Glomerular visceral epithelial cell (primary cell): ENCODE results near the gene SCCPDH.

ENCODE experiments used
- DNase-seq: peaks from one replicate; pipeline ENCODE4 v3.0.0-alpha.2; 2016; ENCODE audit errors: extremely low spot score

Gene SCCPDH

DNA sequence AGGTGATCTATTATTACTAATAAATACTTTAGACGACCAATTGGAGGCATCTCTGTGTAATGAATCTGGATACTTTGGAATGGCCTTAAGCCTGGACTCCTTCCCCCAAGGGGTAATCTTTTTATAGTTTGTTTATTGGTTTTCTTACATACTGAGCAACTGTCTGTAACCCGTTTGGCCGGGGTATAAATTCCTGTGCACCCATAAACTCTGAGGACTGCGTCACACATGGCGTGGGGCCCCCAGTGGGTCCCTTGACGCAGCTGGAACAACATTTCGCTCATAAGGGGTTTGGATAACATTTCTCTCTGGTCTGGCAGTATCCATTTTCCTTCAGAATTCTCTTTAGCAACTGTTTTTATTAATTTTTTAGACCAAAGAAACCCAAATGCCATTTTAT is 26.5 kb downstream of the SCCPDH start:
- DNase-seq: no peak

DNA sequence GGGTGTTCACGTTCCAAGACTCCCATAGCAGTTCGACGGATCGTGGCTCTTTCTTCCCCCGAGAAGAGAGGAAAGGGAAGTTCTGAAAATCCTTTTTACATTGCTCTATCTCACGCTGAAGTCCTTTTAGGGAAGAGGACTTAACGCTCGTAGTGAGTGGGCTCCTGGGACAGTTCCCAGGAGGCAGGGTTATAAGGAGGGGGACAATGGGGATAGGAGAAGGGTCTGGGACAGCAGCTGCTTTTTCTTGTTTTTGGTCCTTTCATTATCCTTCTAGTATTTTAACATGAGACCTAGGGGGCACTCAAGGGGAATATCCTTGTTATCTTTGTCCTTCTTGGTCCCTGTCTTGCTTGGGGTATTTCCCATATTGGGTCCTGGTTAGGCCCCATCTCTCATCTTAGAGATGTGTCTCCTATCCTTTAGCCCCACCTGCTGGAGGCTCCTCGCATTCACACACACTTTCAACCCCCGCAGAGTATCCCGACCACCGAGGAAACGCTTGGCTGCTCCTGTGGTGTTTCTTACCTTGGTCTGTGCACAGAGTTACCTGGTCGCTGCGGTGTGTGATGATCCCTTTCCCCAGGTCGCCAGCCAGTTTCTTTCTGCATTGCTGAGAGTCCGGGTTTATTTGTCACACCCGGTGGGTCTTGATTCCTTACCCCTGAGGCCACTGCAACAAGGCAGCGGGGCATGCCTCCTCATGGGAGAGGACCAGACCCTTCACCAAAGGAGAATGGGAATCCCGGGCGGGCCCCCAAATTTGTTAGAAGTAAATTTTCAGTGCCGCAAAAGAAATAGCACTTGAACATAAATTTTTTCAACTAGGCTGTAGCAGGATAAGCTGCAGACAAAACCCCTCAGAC is 29.7 kb downstream of the SCCPDH start:
- DNase-seq: peak; percentile 74

DNA sequence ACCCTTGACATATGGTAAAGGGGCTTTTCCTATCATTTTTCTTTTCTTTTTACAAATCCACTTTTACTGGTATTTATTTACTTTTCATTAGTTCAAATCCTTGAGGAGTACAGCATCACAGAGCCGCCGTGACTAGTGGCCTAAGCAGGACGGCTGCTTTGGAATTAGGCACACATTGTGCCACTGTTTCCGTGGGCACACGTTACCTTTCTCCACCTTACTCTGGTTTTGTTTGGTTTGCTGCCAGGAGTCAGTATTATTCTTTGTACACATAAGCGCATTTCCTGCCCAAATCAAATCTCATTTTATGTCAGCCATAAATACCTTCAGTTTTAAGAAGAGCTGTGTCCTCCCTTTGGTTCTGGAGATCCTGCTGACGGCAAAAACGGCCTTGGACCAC is 31.2 kb downstream of the SCCPDH start:
- no peak for DNase-seq

DNA sequence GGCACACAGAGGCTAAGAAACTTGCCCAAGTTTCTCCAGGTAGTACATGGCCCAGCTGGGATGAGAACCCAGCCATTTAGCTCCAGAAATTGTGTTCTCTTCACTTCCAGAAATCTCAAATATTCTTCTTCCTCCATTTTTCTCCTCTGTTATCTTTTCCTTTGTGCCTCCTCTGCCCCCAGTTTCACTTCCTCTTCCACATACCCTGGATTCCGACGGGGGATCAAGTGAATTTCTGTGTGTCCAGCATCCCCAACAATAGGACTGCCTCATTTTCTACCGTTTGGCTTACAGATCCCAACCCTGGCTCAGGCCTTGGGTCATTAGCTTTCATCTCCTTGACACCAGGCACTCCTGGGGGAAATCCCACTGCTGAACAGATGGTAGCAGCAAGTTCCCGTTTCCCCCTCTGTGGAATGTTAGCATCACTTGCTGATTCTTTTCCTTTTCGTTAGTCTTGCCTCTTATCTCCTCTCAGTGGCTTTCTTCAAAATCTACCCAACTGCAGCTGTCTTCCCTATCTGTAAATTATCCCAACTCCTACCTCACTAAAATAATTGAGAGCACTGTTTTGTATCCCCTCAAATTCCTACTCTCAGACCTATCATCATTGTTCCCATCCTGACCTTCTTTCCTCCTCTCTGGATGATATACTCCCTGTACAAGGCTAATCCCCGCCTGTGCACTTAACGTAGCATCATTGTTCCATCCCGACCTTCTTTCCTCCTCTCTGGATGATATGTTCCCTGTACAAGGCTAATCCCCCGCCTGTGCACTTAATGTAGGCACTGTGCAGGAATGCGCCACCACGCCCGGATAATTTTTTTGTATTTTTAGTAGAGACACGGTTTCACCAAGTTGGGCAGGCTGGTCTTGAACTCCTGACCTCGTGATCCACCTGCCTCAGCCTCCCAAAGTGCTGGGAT is 36.5 kb downstream of the SCCPDH start:
- no peak for DNase-seq

DNA sequence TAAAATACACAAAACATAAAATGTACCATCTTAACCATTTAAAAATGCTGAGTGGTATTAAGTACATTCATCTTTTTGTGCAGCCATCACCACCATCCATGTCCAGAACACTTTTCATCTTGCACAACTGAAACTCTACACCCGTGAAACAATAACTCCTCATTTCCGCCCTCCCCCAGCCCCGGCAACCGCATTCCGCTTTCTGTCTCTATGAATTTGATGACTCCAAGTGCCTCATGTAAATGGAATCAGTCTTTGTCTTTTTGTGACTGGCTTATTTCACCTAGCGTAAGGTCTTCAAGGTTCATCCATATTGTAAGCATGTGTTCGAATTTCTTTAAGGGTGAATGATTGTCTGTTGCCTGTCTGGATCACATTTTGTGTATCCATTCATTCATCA is 37.2 kb downstream of the SCCPDH start:
- DNase-seq: no peak

DNA sequence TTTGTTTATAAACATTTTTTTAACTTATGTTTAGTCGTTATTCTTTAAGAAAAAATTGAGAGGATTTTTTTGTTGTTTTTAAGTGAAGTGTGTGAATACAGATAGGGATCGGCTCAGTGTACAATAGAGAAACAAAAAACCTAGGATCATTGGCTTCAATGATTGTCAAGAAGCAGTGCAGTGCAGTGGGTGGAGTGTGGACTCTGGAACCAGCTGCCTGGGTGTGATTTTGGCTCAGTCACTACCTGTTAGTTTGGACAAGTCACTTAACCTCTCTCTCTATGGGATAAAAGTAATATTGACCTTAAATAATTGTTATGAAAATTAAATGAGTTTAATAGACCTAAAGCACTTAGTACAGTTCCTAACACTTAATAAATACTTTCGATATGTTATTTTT is 41.3 kb downstream of the SCCPDH start:
- no peak for DNase-seq

DNA sequence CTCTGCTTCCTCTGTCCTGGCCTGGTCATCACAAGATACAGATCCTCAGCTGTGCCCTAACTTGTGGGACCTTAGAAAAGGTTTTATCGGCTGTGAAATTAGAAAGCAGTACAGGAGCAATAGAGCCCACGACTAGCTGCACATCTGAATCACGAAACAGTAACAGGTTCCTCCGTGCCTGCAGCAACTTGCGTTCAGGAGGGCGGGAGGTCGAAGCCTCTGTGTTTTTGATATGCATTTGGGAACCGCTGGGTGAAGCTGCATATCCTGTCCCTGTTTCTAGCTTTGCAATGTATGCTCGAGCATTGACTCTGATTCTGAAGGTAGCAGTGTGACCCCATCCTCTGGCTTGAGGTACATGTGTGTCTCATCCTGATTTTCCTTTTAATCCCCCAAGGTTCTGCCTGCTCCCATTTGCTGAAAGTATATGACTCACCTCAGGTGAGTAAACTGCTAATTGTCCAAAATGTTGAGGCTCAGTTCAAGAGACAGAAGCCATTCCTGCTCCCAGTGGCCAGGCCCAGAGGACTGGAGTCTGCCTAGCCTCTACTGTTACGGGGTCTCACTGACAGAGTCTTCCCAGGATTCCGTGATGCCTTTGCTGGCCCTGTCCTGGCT is 44.3 kb downstream of the SCCPDH start:
- no peak for DNase-seq

DNA sequence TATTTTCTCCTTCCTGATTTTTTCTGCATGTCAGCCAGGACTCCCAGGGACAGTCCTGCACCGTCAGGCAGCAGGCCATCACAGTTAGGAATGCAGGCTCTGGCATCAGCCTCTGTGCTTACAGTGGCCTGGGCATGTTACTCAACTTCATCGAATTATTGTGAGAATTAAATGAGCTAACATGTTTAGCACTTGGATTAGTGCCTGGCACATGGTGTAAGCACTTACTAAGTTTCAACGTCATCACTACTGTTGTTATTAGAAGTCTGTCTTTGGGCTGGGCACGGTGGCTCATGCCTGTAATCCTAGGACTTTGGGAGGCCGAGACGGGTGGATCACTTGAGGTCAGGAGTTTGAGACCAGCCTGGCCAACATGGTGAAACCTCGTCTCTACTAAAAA is 45.1 kb downstream of the SCCPDH start:
- DNase-seq: no peak

DNA sequence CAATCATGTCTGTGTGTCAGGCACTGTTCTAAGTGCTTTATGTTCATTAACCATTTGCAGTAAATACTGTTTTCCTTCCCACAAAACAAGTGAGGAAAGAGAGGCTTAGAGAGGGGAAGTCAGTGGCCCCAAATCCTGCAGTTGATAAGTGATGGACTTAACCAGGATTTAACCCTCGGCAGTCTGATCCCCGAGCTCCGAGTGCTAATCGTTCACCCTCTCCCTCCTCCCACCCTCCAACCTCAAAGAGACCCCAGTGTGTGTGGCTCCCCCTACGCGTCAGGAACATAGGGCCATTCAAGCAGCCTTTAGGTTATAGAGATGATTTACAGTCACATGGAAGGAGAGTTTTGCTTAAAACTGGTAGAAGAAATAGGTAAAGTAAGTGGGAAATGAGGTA is 47.2 kb downstream of the SCCPDH start:
- no peak for DNase-seq

DNA sequence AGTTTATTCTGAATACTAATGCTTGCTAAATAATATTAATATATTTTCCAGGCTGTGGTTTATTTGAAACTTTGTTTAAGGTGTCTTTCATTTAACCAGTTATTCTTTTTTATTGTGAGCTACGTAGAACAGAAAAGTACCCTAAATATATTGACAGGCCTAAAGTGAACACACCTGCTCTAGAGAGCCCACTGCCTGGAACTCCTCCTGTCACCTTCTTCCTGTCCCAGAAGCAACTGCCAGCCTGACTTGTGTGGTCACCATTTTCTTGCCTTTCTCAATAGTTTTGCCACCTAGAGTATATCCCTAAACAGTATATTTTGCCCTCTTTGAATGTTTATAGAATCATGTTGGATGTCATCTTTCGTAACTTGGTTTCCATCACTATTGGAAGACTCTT is 48.5 kb downstream of the SCCPDH start:
- no peak for DNase-seq

DNA sequence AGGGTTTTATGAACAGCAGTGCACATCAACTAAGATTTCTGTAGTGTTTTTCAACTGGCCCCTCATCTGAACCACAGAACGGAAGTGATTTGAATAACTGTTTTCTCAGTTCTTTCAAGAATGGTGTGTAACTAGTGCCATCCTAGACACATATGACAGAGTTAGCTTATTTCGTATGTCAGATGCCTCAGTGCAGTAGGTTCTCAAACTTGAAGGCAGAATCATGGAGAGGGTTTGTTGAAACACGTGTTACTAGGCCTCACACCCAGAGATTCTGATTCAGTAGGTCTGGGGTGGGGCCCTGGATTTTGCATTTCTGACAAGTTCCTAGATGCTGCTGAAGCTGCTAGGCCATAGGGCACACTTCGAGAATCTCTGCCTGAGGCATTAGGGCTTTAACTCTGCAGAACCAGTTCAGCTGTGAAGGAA is 49.0 kb downstream of the SCCPDH start:
- DNase-seq: no peak

DNA sequence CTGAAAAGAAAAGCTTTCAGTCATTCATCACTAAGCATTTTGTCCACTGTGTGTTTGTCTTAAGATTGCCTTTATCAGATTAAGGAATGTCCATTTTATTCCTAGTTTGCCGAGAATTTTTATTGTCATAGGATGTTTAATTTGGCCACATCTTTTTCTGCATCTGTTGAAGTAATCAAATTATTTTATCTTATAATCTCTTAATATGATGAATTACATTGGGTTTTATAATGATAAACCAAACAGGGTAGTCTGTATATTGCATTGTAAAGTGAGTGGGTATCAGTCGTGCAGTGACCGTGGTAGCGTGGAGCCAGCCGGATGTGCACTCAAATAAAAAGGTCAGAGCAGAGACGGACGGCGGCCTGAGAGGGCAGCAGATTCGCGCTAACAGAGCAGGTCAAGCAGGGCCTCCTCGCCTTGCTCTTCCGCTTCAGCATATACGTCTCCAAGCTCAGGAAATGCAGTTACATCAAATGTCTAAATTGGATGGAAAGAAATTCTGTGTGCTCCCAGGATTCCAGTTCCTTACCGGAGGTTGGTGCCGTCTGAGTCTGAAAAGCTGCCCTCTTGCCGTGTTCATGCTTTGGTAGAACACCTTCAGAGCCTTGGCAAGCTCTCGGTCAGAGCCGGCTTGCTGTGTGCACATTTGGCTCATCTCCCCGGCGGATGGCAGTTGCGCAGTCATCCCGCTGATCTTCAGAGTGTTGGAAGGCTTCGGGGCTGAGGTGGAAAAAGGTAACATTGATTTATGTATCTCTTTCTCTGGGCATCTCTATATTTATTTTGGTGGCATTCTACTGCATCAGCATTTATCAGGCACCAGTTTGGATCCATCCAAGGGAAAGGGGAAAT is 51.5 kb downstream of the SCCPDH start:
- no peak for DNase-seq

DNA sequence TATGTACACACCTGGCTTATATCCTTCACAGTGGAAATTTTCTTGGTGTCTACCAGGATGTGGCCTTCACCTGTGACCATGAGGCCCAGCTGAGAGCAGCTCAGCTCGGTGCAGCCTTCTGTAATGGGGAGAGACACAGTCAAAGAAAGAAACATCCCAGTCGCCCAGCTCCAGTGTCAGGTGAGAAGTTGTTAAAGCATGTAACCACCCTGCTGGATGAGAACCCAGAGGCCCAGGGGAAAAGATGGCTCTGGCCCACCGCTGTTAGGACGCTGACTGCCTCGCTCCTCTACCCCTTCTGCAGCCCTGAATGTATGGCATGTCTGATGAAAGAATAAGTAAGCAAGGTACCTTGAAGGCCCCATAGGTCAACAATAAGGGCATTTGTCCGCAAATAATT is 52.7 kb downstream of the SCCPDH start:
- no peak for DNase-seq

DNA sequence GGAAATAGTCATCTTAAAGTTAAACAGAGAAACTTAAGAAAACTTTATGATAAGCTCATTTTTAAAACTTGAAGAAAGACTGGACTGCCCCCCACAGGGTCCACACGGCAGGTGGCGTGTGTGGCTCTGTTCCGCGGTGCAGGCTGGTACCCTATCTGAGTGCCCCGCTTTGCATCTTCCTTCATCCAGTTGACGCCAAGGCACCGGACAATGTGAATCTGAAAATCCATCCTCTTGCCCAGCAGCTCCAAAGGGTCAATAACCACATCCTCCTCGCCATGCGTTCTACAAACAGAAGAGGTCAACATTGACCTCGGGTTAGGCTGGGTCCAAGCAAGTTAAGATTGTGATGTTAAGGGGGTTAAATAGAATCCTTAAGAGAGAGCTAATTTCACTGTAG is 54.5 kb downstream of the SCCPDH start:
- no peak for DNase-seq

DNA sequence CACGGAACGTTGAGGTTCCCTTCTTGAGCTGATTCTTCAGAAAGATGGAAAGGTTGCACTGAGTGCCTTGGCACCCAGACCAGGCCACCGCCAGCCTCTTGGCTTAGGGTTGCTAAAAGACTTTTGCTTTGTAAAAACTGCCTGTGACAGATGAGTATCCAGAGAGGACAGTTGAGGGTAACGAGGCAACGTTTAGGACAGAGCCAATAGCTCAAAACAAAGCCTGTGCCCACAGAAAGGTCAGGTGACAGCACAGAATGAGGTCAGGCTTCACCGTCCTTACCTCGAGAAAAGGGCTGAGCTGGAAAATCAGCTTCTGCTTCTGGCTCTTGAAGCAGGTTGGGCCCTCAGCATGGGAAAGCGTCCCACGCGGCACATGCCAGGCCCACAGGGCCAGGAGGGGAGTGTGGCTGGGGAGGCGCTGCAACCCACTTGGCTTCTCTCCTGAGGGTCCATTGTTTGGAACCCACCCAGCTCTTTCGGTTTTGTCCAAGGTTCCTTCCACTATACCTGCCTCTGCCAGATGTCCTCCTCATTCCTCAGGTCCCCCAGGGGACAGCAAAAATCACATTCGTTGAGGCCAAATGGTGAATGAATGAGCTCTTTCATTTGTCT is 55.5 kb downstream of the SCCPDH start:
- no peak for DNase-seq

DNA sequence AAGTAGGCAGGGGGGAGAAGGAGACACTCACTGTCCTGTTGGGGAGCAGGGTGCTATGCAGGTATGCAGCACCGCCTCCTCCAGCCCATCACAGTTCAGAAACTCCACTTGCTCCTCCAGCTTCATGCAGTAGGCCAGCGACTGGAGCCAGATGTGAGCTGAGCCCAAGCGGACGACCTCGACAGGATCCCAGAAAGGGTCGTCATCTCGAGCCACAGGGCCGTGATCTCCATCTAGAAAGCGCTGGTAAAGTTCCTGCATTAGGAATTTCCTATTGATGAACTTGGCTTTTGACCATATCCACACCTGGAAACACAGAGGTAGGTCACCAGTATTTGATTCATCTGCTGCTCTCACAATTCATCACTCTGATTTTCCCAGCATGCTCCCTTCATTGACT is 56.1 kb downstream of the SCCPDH start:
- DNase-seq: no peak

DNA sequence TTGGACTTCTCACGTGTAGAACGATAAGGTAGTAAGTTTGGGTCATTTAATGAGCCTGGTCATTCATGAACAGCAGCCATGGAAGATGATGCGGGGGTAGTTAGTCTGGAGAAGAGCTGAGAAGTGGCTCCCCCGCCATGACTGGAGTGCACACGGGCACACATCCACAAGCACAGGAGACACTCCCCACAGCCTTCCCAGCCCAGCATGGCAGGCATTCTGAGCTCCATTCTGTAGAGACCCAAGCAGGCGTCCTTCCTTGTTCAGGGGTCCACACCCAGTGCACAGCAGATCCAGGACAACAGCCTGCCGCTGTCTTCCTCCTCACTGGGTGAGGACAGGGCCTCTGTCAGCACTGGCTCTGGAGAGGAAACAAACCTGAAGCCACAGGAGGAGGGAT is 57.0 kb downstream of the SCCPDH start:
- no peak for DNase-seq

DNA sequence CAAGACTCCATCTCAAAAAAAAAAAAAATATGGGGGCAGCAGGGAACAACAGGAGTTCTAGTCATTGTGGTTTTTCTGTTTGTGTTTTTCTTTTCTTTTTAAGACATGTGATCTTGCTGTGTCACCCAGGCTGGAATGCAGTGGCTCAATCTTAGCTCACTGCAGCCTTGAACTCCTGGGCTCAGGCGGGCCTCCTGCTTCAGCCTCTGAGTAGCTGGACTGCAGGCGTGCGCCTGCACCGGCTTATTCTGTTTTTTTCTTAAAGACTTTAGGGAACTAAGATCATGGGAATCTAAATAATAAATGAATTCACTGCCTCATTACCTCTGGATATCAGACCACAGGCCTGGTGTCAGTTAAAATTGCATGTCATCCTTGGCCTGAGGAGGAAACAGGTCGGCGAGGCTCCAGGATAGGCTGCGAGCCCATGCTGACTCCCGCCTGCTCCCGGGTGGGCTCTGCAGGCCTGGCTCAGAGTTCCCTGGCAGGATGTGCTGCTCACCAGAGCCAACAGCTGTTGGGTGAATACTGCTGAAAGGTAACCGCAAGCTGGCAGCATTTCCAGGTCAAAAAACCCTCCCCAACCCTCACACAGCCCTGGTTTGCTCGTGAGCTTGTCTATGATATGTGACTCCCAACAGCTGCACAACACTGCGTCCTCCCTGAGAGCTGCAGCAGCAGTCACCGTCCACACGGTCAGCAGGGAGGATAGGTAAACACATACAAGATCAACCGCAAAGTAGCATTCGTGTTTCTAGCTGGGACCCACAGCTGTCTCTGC is 58.1 kb downstream of the SCCPDH start:
- peak; percentile 20 for DNase-seq

DNA sequence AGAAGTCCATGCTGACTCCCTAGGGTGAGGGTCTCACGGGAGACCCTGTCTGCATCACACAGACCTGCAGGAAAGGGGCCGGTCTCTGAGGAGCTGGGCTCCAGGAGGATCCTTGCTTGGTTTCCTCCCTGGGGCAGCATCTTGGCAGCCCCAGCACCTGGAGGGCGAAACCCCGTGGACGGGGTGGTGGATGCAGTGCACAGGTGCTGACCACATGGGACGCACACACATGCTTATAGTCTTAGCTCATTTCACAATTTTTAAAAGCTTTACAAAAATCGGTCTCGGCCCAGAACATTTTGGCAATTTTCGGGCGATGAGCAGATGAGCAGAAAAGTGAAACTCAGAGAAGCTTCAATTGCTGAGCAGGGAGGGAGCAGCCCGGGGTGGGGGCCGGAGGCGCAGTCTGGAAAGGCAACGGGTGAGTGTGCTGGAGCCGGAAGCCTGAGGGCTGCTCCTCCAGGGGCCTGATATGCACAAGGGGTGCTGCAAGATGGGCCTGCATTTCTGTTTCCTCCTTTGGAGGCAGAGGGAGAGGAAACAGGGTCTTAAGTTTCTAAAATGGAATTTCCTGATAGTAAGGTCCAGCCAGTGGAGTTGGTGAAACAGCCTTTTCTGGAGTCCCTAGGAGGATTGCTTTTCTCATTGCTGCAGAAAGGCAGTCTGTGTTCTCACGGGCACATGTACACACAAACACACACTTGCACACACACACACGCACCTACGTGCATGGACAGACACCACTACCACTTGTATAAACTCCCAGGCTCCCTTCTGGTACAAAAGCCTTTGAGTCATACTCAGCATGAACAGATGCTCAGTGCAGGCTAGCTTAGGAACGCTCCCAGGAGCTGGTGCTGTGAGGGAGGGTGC is 60.6 kb downstream of the SCCPDH start:
- DNase-seq: no peak
